ENCODE measurements around the gene RUSC2.

DNA sequence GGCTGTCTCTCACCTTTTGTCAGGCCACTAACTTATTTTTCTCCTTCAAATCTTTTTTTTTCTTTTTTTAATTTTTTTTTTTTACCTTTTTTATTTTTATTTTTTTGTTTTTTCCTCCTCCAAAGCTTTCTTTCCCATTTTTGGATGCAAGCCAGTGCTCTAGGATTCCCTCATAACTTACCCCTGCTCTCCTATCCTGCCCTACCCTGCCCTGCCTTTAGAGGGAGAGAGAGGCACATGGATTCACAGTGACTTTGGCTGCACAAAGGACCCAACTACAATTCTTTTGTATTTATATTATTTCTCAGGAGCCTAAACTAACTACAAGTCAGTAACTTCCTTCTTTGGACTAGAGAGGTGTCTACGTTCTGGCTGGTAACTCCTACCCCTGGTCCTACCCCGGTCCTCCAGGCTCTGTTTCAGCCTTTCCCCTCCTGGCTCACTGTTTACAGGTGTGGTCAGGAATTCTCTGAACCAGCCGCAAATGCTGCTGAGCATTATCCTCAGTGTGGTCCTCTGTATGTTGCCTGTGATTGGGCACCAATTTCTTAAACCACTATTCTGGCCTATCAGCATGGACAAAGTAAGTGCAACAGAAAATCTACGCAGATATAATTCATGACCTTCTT, 8.4 kb upstream of the RUSC2 start:
- TF ChIP-seq, protein P1, sequence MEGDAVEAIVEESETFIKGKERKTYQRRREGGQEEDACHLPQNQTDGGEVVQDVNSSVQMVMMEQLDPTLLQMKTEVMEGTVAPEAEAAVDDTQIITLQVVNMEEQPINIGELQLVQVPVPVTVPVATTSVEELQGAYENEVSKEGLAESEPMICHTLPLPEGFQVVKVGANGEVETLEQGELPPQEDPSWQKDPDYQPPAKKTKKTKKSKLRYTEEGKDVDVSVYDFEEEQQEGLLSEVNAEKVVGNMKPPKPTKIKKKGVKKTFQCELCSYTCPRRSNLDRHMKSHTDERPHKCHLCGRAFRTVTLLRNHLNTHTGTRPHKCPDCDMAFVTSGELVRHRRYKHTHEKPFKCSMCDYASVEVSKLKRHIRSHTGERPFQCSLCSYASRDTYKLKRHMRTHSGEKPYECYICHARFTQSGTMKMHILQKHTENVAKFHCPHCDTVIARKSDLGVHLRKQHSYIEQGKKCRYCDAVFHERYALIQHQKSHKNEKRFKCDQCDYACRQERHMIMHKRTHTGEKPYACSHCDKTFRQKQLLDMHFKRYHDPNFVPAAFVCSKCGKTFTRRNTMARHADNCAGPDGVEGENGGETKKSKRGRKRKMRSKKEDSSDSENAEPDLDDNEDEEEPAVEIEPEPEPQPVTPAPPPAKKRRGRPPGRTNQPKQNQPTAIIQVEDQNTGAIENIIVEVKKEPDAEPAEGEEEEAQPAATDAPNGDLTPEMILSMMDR (IDR thresholded peaks at IDR 0.05), result peak; percentile 94
- TF ChIP-seq, protein P2, sequence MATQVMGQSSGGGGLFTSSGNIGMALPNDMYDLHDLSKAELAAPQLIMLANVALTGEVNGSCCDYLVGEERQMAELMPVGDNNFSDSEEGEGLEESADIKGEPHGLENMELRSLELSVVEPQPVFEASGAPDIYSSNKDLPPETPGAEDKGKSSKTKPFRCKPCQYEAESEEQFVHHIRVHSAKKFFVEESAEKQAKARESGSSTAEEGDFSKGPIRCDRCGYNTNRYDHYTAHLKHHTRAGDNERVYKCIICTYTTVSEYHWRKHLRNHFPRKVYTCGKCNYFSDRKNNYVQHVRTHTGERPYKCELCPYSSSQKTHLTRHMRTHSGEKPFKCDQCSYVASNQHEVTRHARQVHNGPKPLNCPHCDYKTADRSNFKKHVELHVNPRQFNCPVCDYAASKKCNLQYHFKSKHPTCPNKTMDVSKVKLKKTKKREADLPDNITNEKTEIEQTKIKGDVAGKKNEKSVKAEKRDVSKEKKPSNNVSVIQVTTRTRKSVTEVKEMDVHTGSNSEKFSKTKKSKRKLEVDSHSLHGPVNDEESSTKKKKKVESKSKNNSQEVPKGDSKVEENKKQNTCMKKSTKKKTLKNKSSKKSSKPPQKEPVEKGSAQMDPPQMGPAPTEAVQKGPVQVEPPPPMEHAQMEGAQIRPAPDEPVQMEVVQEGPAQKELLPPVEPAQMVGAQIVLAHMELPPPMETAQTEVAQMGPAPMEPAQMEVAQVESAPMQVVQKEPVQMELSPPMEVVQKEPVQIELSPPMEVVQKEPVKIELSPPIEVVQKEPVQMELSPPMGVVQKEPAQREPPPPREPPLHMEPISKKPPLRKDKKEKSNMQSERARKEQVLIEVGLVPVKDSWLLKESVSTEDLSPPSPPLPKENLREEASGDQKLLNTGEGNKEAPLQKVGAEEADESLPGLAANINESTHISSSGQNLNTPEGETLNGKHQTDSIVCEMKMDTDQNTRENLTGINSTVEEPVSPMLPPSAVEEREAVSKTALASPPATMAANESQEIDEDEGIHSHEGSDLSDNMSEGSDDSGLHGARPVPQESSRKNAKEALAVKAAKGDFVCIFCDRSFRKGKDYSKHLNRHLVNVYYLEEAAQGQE (IDR thresholded peaks at IDR 0.05; ENCODE audit: insufficient read depth in 1 of 2, low read depth in 2 of 2, low read length in 1 of 2), result no peak
- TF ChIP-seq POLR2AphosphoS5 (IDR thresholded peaks at IDR 0.05; ENCODE audit: low read depth, low read length) (no peak), SIN3A (IDR thresholded peaks at IDR 0.05; ENCODE audit: borderline replicate concordance, insufficient read depth, low read depth, low read length) (no peak)

Measured in Panc1 (cell line).